Measurements from ENCODE around the gene SNRPA. TPM values are rescaled to one million over a fixed set of nuclear protein-coding genes. Genes with fewer than 3 reads are reported as not detected.
A peak's percentile ranks its signal among the peaks of the same experiment; 100 is the strongest.

SNRPA gene
- total and polyA plus RNA-seq, 2 of the 13 experiments (the other 11 are each of a cell fraction or from before 2014, with no cell fraction given), result 59.6 to 162 TPM

DNA sequence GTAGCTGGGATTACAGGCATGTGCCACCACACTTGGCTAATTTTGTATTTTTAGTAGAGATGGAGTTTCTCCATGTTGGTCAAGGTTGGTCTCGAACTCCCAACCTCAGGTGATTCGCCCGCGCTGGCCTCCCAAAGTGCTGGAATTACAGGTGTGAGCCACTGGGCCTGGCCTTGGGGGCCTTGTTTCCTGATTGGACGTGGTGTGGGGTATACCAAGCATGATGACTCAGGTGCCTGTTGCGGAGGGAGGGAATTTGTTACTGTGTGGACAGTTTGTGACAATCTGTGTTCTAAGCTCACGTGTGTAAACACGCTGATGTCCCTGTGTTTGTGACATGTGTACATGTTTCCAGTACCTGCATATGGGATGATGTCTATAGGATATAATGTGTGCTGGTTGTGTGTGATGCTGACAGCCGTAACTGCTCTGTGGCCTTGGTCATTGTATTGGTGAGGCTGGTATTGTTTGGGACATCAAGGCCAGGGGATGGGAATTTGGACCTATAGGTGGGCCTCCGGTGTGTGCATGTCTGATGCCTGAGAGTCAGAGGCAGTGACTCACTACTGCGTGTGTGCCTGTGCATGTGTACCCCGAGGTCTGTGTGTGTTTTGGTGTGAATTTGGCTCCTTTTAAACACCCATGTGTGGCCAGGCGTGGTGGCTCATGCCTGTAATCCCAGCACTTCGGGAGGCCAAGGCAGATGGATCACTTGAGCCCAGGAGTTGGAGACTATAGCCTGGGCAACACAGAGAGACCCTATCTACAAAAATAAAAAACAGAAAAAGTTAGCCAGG, 46.4 kb downstream of the SNRPA start:
- Histone ChIP-seq H3K27me3 (ENCODE audit: control insufficient read depth in 1 of 2, insufficient read depth in 2 of 2, low read length in 2 of 2) (no peaks in the 10 kb centered on the region; a peak in 1 of 5 replicates), H4K20me1 (ENCODE audit: insufficient read depth, low read length) (no peaks in the 10 kb centered on the region), H3K9ac (ENCODE audit: insufficient read depth, low read depth, low read length) (peak overlapping the region; percentile 84), H3K36me3 (replicated peaks in 1 of 2; ENCODE audit: control insufficient read depth in 1 of 2, insufficient read depth in 2 of 2, low read length in 2 of 2) (peaks cover 3% of the 10 kb centered on the region in 2 experiments; a peak in 2 of 5 replicates), H3K4me2 (ENCODE audit: low read depth, low read length) (peak overlapping the region; percentile 85), H3K9me3 (ENCODE audit: low read length) (no peaks in the 10 kb centered on the region), H2AFZ (ENCODE audit: low read length) (no peak overlapping the region), H3K79me2 (ENCODE audit: insufficient read depth, low read length) (peaks cover 25% of the 10 kb centered on the region), H3K4me3 (replicated peaks in 1 of 3; ENCODE audit: insufficient read depth in 1 of 3, low read depth in 2 of 3, low read length in 3 of 3) (peak overlapping the region in 1 of 3 experiments; percentile 93; a peak in 2 of 6 replicates), H3K4me1 (ENCODE audit: insufficient read depth, low read length) (peaks cover 48% of the 10 kb centered on the region), H3K27ac (ENCODE audit: extremely low read length, insufficient read depth, low read length) (peak overlapping the region; percentile 98)
- in situ Hi-C loops (cut with HindIII; ENCODE audit: extremely low pct_ligation_motif_present, low pct_unique_long_range_greater_than_20kb) (no loop called here), intact Hi-C loops (cut with micrococcal nuclease; ENCODE audit: unreplicated experiment) (no loop called here)
- DNase-seq (ENCODE audit: low spot score) (peak; percentile 56), FAIRE-seq (no peak), ATAC-seq (peak; percentile 2; the same call in 1 of the 3 replicates)
- ChIA-PET CTCF (ENCODE audit: low intra/inter-chr PET ratio, low total read pairs) (interaction anchor here (1.1 to 1.6 kb wide), 2 partner anchors 9 to 134 kb away, joined by 3 to 4 read pairs; no protein-coding TSS in a partner anchor), POLR2A (interaction anchor here (1.0 to 3.5 kb wide), 9 partner anchors 10 to 54 kb away, joined by 3 to 67 read pairs (median 9); partner anchors contain the start of genes ACTMAP, RAB4B and SNRPA)
- 74% methylated on average over 9 of the region's 14 CpGs for WGBS (ENCODE audit: low lambda C conversion rate)
- BruUV-seq (replicated peaks), result no TSS peak
- no peak for TF ChIP-seq HOXA9 (CRISPR knock-in tag; IDR thresholded peaks at IDR 0.05; ENCODE audit: borderline replicate concordance)
- TF ChIP-seq SOX5 (CRISPR knock-in tag; IDR thresholded peaks at IDR 0.05; ENCODE audit: borderline replicate concordance), result peak; percentile 29; the same call in 1 of the 2 replicates
- TF ChIP-seq, protein P1, sequence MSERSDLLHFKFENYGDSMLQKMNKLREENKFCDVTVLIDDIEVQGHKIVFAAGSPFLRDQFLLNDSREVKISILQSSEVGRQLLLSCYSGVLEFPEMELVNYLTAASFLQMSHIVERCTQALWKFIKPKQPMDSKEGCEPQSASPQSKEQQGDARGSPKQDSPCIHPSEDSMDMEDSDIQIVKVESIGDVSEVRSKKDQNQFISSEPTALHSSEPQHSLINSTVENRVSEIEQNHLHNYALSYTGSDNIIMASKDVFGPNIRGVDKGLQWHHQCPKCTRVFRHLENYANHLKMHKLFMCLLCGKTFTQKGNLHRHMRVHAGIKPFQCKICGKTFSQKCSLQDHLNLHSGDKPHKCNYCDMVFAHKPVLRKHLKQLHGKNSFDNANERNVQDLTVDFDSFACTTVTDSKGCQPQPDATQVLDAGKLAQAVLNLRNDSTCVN (CRISPR knock-in tag; IDR thresholded peaks at IDR 0.05; ENCODE audit: borderline replicate concordance), result 0 out of 2 replicates have a peak, but pooled peaks have one; percentile 2
- no peak for TF ChIP-seq ZNF460 (CRISPR knock-in tag; IDR thresholded peaks at IDR 0.05; ENCODE audit: borderline replicate concordance)
- 0 out of 2 replicates have a peak, but pooled peaks have one; percentile 8 for TF ChIP-seq ZNF430 (CRISPR knock-in tag; IDR thresholded peaks at IDR 0.05)
- TF ChIP-seq, protein P2, sequence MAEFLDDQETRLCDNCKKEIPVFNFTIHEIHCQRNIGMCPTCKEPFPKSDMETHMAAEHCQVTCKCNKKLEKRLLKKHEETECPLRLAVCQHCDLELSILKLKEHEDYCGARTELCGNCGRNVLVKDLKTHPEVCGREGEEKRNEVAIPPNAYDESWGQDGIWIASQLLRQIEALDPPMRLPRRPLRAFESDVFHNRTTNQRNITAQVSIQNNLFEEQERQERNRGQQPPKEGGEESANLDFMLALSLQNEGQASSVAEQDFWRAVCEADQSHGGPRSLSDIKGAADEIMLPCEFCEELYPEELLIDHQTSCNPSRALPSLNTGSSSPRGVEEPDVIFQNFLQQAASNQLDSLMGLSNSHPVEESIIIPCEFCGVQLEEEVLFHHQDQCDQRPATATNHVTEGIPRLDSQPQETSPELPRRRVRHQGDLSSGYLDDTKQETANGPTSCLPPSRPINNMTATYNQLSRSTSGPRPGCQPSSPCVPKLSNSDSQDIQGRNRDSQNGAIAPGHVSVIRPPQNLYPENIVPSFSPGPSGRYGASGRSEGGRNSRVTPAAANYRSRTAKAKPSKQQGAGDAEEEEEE (CRISPR knock-in tag; IDR thresholded peaks at IDR 0.05; ENCODE audit: borderline replicate concordance), result 0 out of 2 replicates have a peak, but pooled peaks have one; percentile 19
- TF ChIP-seq, protein P3, sequence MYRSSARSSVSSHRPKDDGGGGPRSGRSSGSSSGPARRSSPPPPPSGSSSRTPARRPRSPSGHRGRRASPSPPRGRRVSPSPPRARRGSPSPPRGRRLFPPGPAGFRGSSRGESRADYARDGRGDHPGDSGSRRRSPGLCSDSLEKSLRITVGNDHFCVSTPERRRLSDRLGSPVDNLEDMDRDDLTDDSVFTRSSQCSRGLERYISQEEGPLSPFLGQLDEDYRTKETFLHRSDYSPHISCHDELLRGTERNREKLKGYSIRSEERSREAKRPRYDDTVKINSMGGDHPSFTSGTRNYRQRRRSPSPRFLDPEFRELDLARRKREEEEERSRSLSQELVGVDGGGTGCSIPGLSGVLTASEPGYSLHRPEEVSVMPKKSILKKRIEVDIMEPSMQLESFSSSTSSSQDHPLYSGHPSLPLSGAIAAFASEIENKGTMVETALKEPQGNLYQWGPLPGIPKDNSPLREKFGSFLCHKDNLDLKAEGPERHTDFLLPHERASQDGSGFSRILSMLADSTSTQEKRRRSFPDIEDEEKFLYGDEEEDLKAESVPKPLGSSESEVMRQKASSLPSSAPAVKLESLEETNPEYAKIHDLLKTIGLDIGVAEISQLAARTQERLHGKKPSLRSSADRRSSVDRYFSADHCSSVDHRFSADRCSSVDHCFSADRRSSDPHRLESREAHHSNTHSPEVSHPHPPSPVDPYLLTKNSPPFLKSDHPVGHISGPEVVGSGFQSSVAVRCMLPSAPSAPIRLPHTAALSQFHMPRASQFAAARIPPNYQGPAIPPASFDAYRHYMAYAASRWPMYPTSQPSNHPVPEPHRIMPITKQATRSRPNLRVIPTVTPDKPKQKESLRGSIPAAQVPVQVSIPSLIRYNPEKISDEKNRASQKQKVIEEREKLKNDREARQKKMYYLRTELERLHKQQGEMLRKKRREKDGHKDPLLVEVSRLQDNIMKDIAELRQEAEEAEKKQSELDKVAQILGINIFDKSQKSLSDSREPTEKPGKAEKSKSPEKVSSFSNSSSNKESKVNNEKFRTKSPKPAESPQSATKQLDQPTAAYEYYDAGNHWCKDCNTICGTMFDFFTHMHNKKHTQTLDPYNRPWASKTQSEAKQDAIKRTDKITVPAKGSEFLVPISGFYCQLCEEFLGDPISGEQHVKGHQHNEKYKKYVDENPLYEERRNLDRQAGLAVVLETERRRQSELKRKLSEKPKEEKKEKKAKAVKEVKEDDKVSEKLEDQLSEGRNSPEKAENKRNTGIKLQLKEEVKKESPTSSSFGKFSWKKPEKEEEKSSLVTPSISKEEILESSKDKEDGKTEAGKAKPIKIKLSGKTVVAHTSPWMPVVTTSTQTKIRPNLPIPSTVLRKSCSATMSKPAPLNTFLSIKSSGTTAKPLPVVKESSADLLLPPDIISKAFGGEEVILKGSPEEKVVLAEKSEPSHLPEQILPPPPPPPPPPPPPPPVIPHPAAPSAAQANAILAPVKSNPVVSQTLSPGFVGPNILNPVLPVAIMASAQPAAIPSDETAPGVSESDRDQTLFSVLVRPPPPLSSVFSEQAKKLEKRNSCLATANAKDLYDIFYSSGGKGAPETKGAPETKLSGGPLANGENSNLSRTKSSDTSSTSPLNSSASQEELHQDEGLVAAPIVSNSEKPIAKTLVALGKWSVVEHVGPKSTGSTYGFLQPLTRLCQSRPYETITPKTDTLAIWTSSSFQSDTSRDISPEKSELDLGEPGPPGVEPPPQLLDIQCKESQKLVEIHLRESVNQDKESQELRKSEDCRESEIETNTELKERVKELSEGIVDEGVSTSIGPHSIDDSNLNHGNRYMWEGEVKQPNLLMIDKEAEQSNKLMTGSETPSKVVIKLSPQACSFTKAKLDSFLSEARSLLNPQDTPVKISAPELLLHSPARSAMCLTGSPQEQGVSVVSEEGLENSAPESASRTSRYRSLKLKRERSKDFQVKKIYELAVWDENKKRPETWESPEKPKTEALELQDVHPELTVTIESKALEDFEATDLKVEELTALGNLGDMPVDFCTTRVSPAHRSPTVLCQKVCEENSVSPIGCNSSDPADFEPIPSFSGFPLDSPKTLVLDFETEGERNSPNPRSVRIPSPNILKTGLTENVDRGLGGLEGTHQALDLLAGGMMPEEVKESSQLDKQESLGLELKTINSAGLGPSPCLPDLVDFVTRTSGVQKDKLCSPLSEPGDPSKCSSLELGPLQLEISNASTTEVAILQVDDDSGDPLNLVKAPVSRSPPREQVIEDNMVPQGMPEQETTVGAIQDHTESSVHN (CRISPR knock-in tag; IDR thresholded peaks at IDR 0.05), result 0 out of 2 replicates have a peak, but pooled peaks have one; percentile 4
- TF ChIP-seq SOX13 (IDR thresholded peaks at IDR 0.05), result no peak
- peak in 1 of 2 experiments; percentile 65; a peak in 1 of 4 replicates for TF ChIP-seq SOX13 (CRISPR knock-in tag; conservative IDR thresholded peaks at IDR 0.05 in 1 of 2, IDR thresholded peaks at IDR 0.05 in 1 of 2)
- TF ChIP-seq TCF7 (IDR thresholded peaks at IDR 0.05; ENCODE audit: low read depth), result 0 out of 2 replicates have a peak, but pooled peaks have one; percentile 6

Data from HepG2 (cell line).